Retinal pigment epithelial cell (primary cell): ENCODE data around the gene CHCHD6.

Experiments used
- DNase-seq: peaks from one replicate; pipeline ENCODE4 v3.0.0-alpha.2; 2010; ENCODE audit warnings: low read depth
- H3K4me3 ChIP-seq: 2 replicates; pipeline ENCODE4 v1.5.1; 2011; ENCODE audit warnings: mild to moderate bottlenecking, low read length, control low read depth, moderate library complexity
- CTCF ChIP-seq: conservative IDR thresholded peaks from 2 replicates; pipeline ENCODE4 v1.5.1; 2011; ENCODE audit warnings: low read depth, low read length, control low read depth, inconsistent platforms

CHCHD6 gene

GRCh38 chr3:126945171-126945721 is 241.2 kb downstream of the CHCHD6 start:
- DNase-seq: no peak
- no peak overlapping the region for H3K4me3 ChIP-seq
- no peak for TF ChIP-seq CTCF

- TF ChIP-seq CTCF: no peak
- H3K4me3 ChIP-seq: no peak overlapping the region
- no peak for DNase-seq
These were observed 241.9 kb downstream of the CHCHD6 start for GRCh38 chr3:126945891-126946290.

GRCh38 chr3:126946405-126946804 is 242.4 kb downstream of the CHCHD6 start:
- no peak overlapping the region for H3K4me3 ChIP-seq
- no peak for DNase-seq
- TF ChIP-seq CTCF: no peak

GRCh38 chr3:126947429-126947828 is 243.4 kb downstream of the CHCHD6 start:
- DNase-seq: no peak
- H3K4me3 ChIP-seq: no peak overlapping the region
- TF ChIP-seq CTCF: no peak

GRCh38 chr3:126948980-126949535 is 245.0 kb downstream of the CHCHD6 start:
- no peak for TF ChIP-seq CTCF
- no peak for DNase-seq
- H3K4me3 ChIP-seq: no peak overlapping the region

GRCh38 chr3:126951561-126951960 is 247.5 kb downstream of the CHCHD6 start:
- TF ChIP-seq CTCF: no peak
- no peak overlapping the region for H3K4me3 ChIP-seq

GRCh38 chr3:126952261-126952982 is 248.4 kb downstream of the CHCHD6 start:
- no peak for DNase-seq
- TF ChIP-seq CTCF: no peak
- H3K4me3 ChIP-seq: no peak overlapping the region

More at GRCh38 chr3:126951561-126951960, 247.5 kb downstream of the CHCHD6 start:
- no peak for DNase-seq
